Osteoblast (primary cell): Measurements from ENCODE around the gene ITPR1. TPM values are rescaled to one million over a fixed set of nuclear protein-coding genes. Genes with fewer than 3 reads are reported as not detected.

Source experiments
- DNase-seq: peaks from one replicate; pipeline ENCODE4 v3.0.0; 2011; ENCODE audit warnings: low spot score, mixed read lengths; ENCODE audit not compliant: insufficient read length; ENCODE audit errors: missing footprints
- H2AFZ ChIP-seq: 2 replicates; pipeline ENCODE4 v1.6.0; 2011; ENCODE audit warnings: mild to moderate bottlenecking, low read length
- H3K27ac ChIP-seq: 2 replicates; pipeline ENCODE4 v1.5.1; 2011; ENCODE audit warnings: mild to moderate bottlenecking, low read depth, low read length, moderate library complexity
- H3K27me3 ChIP-seq: 2 replicates; pipeline ENCODE4 v1.6.0; 2012; ENCODE audit warnings: mild to moderate bottlenecking, control low read depth, inconsistent platforms, low read length, moderate library complexity; ENCODE audit not compliant: insufficient read depth
- H3K36me3 ChIP-seq: 2 replicates; pipeline ENCODE4 v1.5.1; 2011; ENCODE audit warnings: mild to moderate bottlenecking, low read length, control low read depth, moderate library complexity; ENCODE audit not compliant: insufficient read depth
- H3K4me1 ChIP-seq: 2 replicates; pipeline ENCODE4 v1.5.1; 2011; ENCODE audit warnings: mild to moderate bottlenecking, low read length, control low read depth, moderate library complexity; ENCODE audit not compliant: insufficient read depth
- H3K4me2 ChIP-seq: 2 replicates; pipeline ENCODE4 v1.6.0; 2011; ENCODE audit warnings: mild to moderate bottlenecking, low read length; ENCODE audit not compliant: insufficient read depth
- H3K4me3 ChIP-seq: fragments of 200-600 bp; sonication (generic); 3 replicates; pipeline ENCODE4 v1.5.1; 2012; ENCODE audit warnings: mild to moderate bottlenecking, low read length, inconsistent platforms; ENCODE audit not compliant: insufficient read depth
- H3K79me2 ChIP-seq: 2 replicates; pipeline ENCODE4 v1.6.0; 2012; ENCODE audit warnings: mild to moderate bottlenecking, low read length, control low read depth, inconsistent platforms; ENCODE audit not compliant: insufficient read depth
- H3K9me3 ChIP-seq: 2 replicates; pipeline ENCODE4 v1.5.1; 2011; ENCODE audit warnings: low read depth, low read length, control low read depth
- H4K20me1 ChIP-seq: 2 replicates; pipeline ENCODE4 v1.6.0; 2012; ENCODE audit warnings: mild to moderate bottlenecking, low read length, control low read depth; ENCODE audit not compliant: insufficient read depth
- total RNA-seq: library from RNA; depleted of rRNA; stranded (reverse); fragments of >200 nt; gene quantifications from 2 replicates; pipeline ENCODE4 v1.2.3, GENCODE V29; 2012
- TF ChIP-seq, protein P1 (sequence below): IDR thresholded peaks from 2 replicates; pipeline ENCODE4 v1.5.1; 2011; ENCODE audit warnings: mild to moderate bottlenecking, low read depth, low read length, moderate library complexity; ENCODE audit errors: extremely low read depth

Gene ITPR1
- total RNA-seq, 1 donor, result 16.6 TPM

GRCh38 chr3:4819746-4820145 lies 326.6 kb downstream of the ITPR1 start:
- no peaks in the 10 kb centered on the region for H3K36me3 ChIP-seq
- no peaks in the 10 kb centered on the region for H3K79me2 ChIP-seq
- H2AFZ ChIP-seq, result no peak overlapping the region
- DNase-seq, result no peak
- H4K20me1 ChIP-seq, result no peaks in the 10 kb centered on the region
- H3K27ac ChIP-seq, result no peak overlapping the region
- TF ChIP-seq, protein P1, sequence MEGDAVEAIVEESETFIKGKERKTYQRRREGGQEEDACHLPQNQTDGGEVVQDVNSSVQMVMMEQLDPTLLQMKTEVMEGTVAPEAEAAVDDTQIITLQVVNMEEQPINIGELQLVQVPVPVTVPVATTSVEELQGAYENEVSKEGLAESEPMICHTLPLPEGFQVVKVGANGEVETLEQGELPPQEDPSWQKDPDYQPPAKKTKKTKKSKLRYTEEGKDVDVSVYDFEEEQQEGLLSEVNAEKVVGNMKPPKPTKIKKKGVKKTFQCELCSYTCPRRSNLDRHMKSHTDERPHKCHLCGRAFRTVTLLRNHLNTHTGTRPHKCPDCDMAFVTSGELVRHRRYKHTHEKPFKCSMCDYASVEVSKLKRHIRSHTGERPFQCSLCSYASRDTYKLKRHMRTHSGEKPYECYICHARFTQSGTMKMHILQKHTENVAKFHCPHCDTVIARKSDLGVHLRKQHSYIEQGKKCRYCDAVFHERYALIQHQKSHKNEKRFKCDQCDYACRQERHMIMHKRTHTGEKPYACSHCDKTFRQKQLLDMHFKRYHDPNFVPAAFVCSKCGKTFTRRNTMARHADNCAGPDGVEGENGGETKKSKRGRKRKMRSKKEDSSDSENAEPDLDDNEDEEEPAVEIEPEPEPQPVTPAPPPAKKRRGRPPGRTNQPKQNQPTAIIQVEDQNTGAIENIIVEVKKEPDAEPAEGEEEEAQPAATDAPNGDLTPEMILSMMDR, result no peak
- H3K27me3 ChIP-seq, result no peaks in the 10 kb centered on the region
- no peak overlapping the region for H3K4me2 ChIP-seq
- H3K4me3 ChIP-seq, result no peak overlapping the region
- peaks cover 3% of the 10 kb centered on the region for H3K4me1 ChIP-seq
- H3K9me3 ChIP-seq, result peaks cover 4% of the 10 kb centered on the region

DNA sequence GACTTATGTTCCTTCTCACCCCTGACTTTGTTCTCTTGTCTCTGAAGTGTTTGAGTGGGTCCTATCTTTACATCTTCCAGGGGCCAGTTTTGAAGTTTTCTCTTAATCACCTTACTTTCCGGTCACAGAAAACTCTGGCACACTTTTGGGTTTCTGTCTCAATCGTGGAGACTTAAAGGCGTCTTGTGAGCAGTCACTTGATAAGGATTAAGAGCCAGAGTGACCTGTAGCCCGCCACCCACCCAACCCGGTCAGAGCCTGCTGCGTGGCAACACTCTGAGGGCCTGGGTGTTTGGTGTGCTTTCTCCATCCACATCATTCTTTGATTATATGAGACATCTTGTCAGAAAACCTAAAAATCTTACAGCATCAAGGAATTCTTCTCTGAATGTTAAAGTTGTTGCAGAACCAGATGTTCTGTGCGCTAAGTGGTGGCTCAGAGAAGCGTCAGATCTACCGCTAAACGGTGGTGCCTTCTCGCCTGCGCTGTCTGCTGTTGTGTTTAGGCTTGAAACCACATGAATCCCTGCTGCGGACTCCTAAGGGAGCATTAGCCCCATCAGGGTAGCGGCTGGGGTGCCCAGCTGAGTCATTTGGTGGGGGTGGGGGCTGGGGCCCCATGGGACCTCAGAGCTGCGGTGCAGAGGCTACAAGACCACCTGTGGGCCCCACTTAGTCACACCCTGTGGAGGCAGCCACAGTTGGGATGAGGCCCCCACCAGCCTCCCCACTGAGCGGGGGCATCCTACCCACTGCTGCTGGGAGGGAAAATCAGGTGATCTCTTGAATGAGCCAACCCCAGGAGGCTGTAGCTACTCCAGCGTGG lies 327.4 kb downstream of the ITPR1 start:
- no peak overlapping the region for H3K4me3 ChIP-seq
- H3K27me3 ChIP-seq, result no peaks in the 10 kb centered on the region
- TF ChIP-seq, protein P1, result no peak
- H3K4me2 ChIP-seq, result no peak overlapping the region
- no peak for DNase-seq
- H3K79me2 ChIP-seq, result no peaks in the 10 kb centered on the region
- H3K27ac ChIP-seq, result no peak overlapping the region
- H2AFZ ChIP-seq, result no peak overlapping the region
- peaks cover 4% of the 10 kb centered on the region for H3K9me3 ChIP-seq
- H3K36me3 ChIP-seq, result no peaks in the 10 kb centered on the region
- peaks cover 8% of the 10 kb centered on the region for H3K4me1 ChIP-seq
- no peaks in the 10 kb centered on the region for H4K20me1 ChIP-seq

DNA sequence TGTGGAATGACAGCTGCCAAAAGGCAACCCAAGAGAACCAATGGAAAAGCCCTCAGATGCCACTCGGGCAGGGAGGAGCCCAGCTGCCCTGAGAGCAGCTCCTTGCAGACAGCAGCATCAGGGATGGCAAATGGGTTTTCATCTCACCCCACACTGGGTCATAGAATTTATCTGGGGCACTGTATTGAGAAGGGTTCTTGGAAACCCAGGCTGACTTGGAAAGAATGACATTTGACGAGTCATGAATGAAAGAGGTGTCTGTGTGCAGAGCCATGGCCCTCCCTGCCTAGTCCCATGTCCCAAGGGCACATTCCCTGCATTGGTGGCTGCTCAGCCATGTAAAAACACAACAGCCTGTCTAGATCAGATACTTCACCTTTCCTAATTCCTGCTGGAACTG lies 328.2 kb downstream of the ITPR1 start:
- Histone ChIP-seq H2AFZ (no peak overlapping the region), H3K4me3 (no peak overlapping the region), H4K20me1 (no peaks in the 10 kb centered on the region), H3K79me2 (no peaks in the 10 kb centered on the region), H3K9me3 (peaks cover 4% of the 10 kb centered on the region), H3K4me2 (no peak overlapping the region), H3K27ac (no peak overlapping the region), H3K36me3 (no peaks in the 10 kb centered on the region), H3K4me1 (peaks cover 8% of the 10 kb centered on the region), H3K27me3 (no peaks in the 10 kb centered on the region)
- DNase-seq, result no peak
- TF ChIP-seq, protein P1, result no peak

DNA sequence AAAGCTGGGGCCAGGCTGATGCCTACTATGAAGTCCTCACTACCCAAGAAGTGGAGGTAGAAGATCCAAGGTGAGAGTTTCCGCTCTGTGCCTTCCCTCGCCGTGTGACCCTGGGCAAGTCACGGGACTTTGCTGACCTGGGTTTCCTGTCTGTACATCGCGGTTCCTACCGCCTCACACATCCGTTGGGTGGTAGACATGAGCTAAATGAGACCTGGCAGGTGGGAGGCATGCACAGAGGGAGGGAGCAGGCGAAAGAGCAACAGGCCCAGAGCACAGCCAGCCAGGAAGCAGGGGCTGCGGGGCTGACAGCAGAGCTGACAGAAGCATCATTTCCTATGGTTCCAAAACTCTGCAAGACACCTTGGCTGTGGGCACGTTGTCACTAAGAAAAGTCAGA lies 328.8 kb downstream of the ITPR1 start:
- H3K9me3 ChIP-seq, result peaks cover 3% of the 10 kb centered on the region
- no peaks in the 10 kb centered on the region for H3K27me3 ChIP-seq
- H4K20me1 ChIP-seq, result no peaks in the 10 kb centered on the region
- TF ChIP-seq, protein P1, result no peak
- peaks cover 13% of the 10 kb centered on the region for H3K4me1 ChIP-seq
- H3K27ac ChIP-seq, result no peak overlapping the region
- H2AFZ ChIP-seq, result no peak overlapping the region
- H3K79me2 ChIP-seq, result no peaks in the 10 kb centered on the region
- no peak overlapping the region for H3K4me3 ChIP-seq
- H3K4me2 ChIP-seq, result no peak overlapping the region
- no peak for DNase-seq
- no peaks in the 10 kb centered on the region for H3K36me3 ChIP-seq
